Brain microvascular endothelial cell (primary cell): ENCODE data around the gene AEN.

ENCODE experiments used
- DNase-seq: peaks from one replicate; pipeline ENCODE4 v3.0.0-alpha.2; 2020
- H3K27ac ChIP-seq: fragments of 250-450 bp; sonication (Bioruptor Pico); 2 replicates; pipeline ENCODE4 v1.5.1; 2020; ENCODE audit warnings: mild to moderate bottlenecking, moderate library complexity
- H3K27me3 ChIP-seq: fragments of 250-450 bp; sonication (Bioruptor Pico); replicated peaks from 2 replicates; pipeline ENCODE4 v1.5.1; 2020; ENCODE audit warnings: mild to moderate bottlenecking
- H3K36me3 ChIP-seq: fragments of 250-450 bp; sonication (Bioruptor Pico); replicated peaks from 2 replicates; pipeline ENCODE4 v1.5.1; 2020; ENCODE audit warnings: mild to moderate bottlenecking
- H3K4me3 ChIP-seq: 2 replicates; pipeline ENCODE4 v1.5.1; 2011; ENCODE audit warnings: low read depth, mild to moderate bottlenecking, control low read depth, low read length, moderate library complexity
- in situ Hi-C: cut with HindIII; loops from 2 replicates; pipeline ENCODE4 v1.10.0; 2017; ENCODE audit warnings: low sequenced_read_pairs, low pct_ligation_motif_present
- TF ChIP-seq, protein P1 (sequence below): IDR thresholded peaks from 2 replicates; pipeline ENCODE4 v1.5.1; 2011; ENCODE audit warnings: low read depth, mild to moderate bottlenecking, moderate library complexity, low read length, control low read depth, inconsistent platforms; ENCODE audit errors: missing control alignments

The AEN gene

DNA sequence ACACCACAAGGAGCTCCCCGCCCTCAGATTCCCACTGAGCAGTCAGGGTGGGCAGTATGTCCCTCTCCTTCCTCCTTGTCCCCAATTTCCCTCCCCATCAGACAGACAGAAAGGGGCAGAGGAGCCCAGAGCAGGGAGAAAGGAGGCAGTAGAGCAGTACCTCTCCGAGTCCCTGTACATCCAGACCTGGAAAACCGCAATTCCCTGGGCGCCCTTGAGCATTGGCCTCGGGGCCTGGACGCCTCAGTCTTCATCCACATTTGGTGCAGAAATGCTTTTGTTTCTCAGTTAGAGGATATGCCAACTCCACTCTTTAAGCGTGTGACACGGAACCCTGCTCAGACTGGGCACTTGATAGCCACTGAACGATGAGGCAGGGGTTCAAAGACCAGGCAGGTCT is 23.6 kb downstream of the AEN start:
- no peaks in the 10 kb centered on the region for H3K27me3 ChIP-seq
- TF ChIP-seq, protein P1, sequence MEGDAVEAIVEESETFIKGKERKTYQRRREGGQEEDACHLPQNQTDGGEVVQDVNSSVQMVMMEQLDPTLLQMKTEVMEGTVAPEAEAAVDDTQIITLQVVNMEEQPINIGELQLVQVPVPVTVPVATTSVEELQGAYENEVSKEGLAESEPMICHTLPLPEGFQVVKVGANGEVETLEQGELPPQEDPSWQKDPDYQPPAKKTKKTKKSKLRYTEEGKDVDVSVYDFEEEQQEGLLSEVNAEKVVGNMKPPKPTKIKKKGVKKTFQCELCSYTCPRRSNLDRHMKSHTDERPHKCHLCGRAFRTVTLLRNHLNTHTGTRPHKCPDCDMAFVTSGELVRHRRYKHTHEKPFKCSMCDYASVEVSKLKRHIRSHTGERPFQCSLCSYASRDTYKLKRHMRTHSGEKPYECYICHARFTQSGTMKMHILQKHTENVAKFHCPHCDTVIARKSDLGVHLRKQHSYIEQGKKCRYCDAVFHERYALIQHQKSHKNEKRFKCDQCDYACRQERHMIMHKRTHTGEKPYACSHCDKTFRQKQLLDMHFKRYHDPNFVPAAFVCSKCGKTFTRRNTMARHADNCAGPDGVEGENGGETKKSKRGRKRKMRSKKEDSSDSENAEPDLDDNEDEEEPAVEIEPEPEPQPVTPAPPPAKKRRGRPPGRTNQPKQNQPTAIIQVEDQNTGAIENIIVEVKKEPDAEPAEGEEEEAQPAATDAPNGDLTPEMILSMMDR, result no peak
- in situ Hi-C loops, result no loop called here
- no peak overlapping the region for H3K4me3 ChIP-seq
- H3K27ac ChIP-seq, result no peak overlapping the region
- DNase-seq, result no peak
- no peaks in the 10 kb centered on the region for H3K36me3 ChIP-seq

DNA sequence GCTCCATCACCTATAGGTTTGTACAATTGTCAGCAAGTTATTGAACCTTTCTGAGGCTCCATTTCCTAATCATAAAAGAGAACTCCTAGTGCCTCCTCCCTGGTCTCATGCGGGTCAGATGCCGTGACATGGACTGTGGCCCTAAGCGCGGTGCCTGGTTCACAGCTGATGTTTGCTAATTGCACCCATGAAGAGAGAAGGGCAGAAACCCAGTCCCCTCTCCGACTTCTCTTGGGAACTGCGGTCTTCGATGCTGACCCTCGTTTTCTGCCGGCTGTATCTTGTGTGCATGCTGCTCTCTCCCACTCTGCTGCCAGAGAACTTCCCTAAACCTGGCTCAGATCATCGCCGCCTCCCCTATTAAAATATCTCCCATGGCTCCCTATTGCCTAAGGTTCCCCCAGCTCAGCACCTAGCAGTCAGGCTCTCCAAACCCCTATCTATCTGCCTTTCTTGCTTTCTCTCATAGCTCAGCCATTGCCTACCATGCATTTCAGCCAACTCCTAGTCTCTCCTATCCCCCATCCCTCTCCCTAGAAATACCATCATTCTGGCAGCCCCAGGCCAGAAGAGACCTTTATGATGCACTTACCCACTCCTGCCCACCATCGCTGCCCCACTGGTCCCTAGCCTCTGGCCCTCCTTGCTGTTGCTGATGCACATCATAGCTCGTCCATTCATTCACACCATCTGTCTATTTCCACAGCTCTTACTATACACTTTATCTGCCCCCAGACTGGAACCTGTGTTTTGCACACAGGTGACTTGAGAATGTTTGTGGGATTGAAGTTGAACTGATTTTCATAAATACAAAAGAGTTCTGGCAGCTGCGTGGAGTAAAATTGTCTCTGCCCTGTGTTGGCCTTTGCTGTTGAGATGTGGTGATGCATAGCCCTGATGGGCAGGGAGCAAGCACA is 24.3 kb downstream of the AEN start:
- Histone ChIP-seq H3K36me3 (no peaks in the 10 kb centered on the region), H3K27ac (no peak overlapping the region), H3K27me3 (no peaks in the 10 kb centered on the region), H3K4me3 (no peak overlapping the region)
- no peak for DNase-seq
- TF ChIP-seq, protein P1, result no peak
- in situ Hi-C loops, result no loop called here

DNA sequence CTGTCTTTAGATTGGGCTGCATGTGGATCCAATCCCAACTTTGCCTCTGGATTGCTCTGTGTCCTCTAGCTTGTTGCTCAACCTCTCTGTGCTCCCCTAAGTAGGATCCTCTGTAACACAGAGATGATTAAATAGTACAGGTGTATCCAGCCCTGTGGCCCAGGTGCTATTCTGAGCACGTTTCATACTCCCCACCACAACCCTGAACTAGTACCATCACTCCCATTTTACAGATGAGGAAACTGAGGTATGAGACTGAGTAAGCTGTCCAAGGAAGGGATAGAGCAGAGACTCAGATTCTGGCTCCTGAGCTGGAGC is 24.9 kb downstream of the AEN start:
- Histone ChIP-seq H3K4me3 (no peak overlapping the region), H3K36me3 (no peaks in the 10 kb centered on the region), H3K27ac (no peak overlapping the region), H3K27me3 (no peaks in the 10 kb centered on the region)
- TF ChIP-seq, protein P1, result no peak
- in situ Hi-C loops, result no loop called here
- no peak for DNase-seq

DNA sequence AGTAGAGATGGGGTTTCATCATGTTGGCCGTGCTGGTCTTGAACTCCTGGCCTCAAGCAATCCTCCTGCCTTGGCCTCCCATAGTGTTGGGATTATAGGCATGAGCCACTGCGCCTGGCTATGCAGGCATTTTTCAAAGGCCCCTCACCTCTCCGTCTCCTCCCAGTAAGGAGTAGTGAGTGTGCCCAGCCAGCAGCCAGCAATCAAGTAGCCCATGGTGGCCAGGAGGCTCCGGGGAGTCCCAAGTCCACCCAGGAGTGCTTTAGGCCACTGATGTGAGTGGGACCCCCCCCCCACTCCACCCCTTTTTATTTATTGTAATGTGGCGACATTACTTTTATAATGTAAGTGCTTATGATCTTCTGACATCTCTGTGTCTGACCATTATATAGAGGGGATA is 25.8 kb downstream of the AEN start:
- Histone ChIP-seq H3K27me3 (no peaks in the 10 kb centered on the region), H3K4me3 (no peak overlapping the region), H3K27ac (no peak overlapping the region), H3K36me3 (no peaks in the 10 kb centered on the region)
- in situ Hi-C loops, result no loop called here
- DNase-seq, result no peak
- TF ChIP-seq, protein P1, result no peak

DNA sequence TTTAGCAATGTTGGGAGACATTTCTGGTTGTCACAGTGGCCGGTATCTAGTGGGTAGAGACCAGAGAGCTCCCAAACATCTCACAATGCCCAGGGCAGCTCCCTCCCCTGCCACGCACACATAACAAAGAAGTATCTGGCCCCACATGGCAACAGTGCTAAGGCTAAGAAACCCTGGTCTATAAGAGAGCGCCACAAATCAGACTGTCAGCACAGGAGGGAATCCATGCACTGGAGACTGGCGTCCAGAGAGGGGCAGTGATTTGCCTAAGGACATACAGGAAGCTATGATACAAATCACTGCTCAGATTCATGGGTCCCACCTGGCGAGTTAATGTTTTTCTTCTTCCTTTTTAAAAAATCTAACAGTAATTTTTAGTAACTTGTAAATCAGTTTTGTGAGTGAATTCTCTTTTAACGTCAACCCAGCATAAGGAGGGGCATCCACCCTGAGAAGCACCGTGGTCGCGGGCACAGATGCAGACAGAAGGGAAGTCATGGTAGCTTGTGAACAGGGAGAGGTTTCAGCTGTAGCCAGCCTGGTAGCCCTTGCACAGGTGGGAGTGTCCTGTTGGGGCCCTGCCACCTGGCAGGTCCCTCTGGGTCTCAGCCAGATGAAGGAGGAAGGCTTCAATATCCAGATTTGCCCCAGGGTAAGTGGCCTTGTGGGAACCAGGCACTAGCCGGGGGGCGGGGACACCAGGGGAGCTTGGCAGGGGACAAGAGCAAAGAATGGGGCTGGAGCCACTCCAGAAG is 26.4 kb downstream of the AEN start:
- TF ChIP-seq, protein P1, result no peak
- no peak for DNase-seq
- Histone ChIP-seq H3K4me3 (no peak overlapping the region), H3K27me3 (no peaks in the 10 kb centered on the region), H3K27ac (no peak overlapping the region), H3K36me3 (no peaks in the 10 kb centered on the region)
- in situ Hi-C loops, result no loop called here
